Measurements from ENCODE around the gene HECTD3. TPM values are rescaled to one million over a fixed set of nuclear protein-coding genes. Genes with fewer than 3 reads are reported as not detected.

Gene HECTD3
- total and polyA plus RNA-seq, 2 of the 4 experiments (the other 2 are of a cell fraction), result 12.2 to 39.5 TPM

DNA sequence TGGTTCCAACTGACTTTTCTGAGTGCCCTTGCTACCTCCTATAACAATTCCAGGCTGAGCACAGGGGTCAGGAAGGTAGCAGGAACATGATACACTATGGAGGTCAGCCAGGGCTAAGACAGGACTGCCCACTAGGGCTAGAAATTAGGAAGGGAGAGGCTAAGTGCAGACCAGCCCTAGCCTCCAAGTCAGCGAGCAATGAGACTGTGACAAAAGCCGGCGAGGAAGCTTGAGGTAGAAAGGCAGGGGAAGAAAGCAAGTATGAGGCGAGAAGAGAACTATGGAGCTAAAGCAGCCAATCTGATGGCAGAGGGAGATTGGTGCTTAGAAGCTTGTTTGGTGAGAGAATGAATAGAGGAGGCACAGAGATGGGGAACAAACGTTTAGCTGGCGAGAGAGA, 5.6 kb upstream of the HECTD3 start:
- intact Hi-C loops (cut with micrococcal nuclease), result no loop called here

More for the DNA sequence above, 5.6 kb upstream of the HECTD3 start:
- POLR2A ChIA-PET (ENCODE audit: unreplicated experiment), result no interaction called here
- peaks cover 3% of the 10 kb centered on the region; the same call in 1 of the 2 replicates for H4K20me1 ChIP-seq (ENCODE audit: insufficient read depth, low read length)
- H2BK120ac ChIP-seq (ENCODE audit: low read depth, low read length), result no peak overlapping the region
- H2BK15ac ChIP-seq (ENCODE audit: low read depth, low read length), result no peak overlapping the region
- no peak overlapping the region for H3K23ac ChIP-seq (ENCODE audit: low read depth, low read length)
- H3K4me1 ChIP-seq (ENCODE audit: control insufficient read depth, insufficient read depth, low read length), result peaks cover 5% of the 10 kb centered on the region; the same call in 1 of the 2 replicates
- no peak overlapping the region for H3K14ac ChIP-seq (replicated peaks; ENCODE audit: low read depth, low read length)
- H3K18ac ChIP-seq (ENCODE audit: low read depth, low read length), result no peak overlapping the region
- H3K56ac ChIP-seq (ENCODE audit: extremely low read depth, insufficient read depth, low read length), result no peak overlapping the region
- no peak overlapping the region for H3K4me3 ChIP-seq (ENCODE audit: insufficient read depth, low read depth, low read length)
- dilution Hi-C loops (cut with HindIII; ENCODE audit: low sequenced_read_pairs, unreplicated experiment), result no loop called here
- CTCF ChIA-PET, result interaction anchor here (3.9 kb wide), 1 partner anchor 284 kb away, joined by 53 read pairs; no protein-coding TSS in a partner anchor
- no peak overlapping the region for H2AK5ac ChIP-seq (ENCODE audit: low read depth, low read length)
- no TSS peak for BruUV-seq (replicated peaks)
- H3K9me3 ChIP-seq (ENCODE audit: control insufficient read depth, insufficient read depth, low read length), result no peaks in the 10 kb centered on the region
- no peak for ATAC-seq (ENCODE audit: low read depth)
- no peak overlapping the region for H3K4ac ChIP-seq (ENCODE audit: low read depth, low read length)
- no peak overlapping the region for H2BK20ac ChIP-seq (ENCODE audit: low read depth, low read length)
- H4K91ac ChIP-seq (ENCODE audit: insufficient read depth, low read depth, low read length), result no peak overlapping the region
- H3K27ac ChIP-seq (ENCODE audit: insufficient read depth, low read length), result no peak overlapping the region
- no peak overlapping the region for H2AK9ac ChIP-seq (replicated peaks; ENCODE audit: low read depth, low read length, poor library complexity)
- H3K4me2 ChIP-seq (ENCODE audit: low read depth, low read length), result no peak overlapping the region
- 68% methylated on average over 3 of the region's 6 CpGs; no CpG with 5 or more reads in 1 of the 2 experiments for WGBS, 2 experiments (ENCODE audit: extremely low coverage in 2 of 2, insufficient read length in 1 of 2)
- in situ Hi-C loops (cut with MboI; ENCODE audit: low sequenced_read_pairs), result no loop called here
- peaks cover 1% of the 10 kb centered on the region; the same call in 1 of the 2 replicates for H3K27me3 ChIP-seq (ENCODE audit: control insufficient read depth, insufficient read depth, low read length)
- H3K9ac ChIP-seq (ENCODE audit: low read depth, low read length), result no peak overlapping the region
- no peak for DNase-seq
- H3K9me1 ChIP-seq (ENCODE audit: insufficient read depth, low read length), result no peaks in the 10 kb centered on the region
- no peak overlapping the region for H4K5ac ChIP-seq (ENCODE audit: low read depth, low read length)
- H4K8ac ChIP-seq (ENCODE audit: low read depth in 2 of 2, low read length in 2 of 2), result no peak overlapping the region
- TF ChIP-seq RAD21 (IDR thresholded peaks at IDR 0.05; ENCODE audit: low read length), result no peak
- no peak for TF ChIP-seq CHD1 (IDR thresholded peaks at IDR 0.05; ENCODE audit: low read depth, low read length)
- H2AFZ ChIP-seq (replicated peaks; ENCODE audit: low read length, poor library complexity), result no peak overlapping the region
- H2BK5ac ChIP-seq (ENCODE audit: low read depth, low read length, poor library complexity, severe bottlenecking), result no peak overlapping the region
- peaks cover 9% of the 10 kb centered on the region; the same call in 1 of the 2 replicates for H3K36me3 ChIP-seq (ENCODE audit: control insufficient read depth, insufficient read depth, low read length)
- peaks cover 10 to 31% of the 10 kb centered on the region in 2 experiments; a peak in 2 of 4 replicates for H3K79me1 ChIP-seq (ENCODE audit: low read depth in 1 of 2, low read length in 2 of 2)

Measured in IMR-90 (cell line).